Measurements from ENCODE around the gene FAM240B.

DNA sequence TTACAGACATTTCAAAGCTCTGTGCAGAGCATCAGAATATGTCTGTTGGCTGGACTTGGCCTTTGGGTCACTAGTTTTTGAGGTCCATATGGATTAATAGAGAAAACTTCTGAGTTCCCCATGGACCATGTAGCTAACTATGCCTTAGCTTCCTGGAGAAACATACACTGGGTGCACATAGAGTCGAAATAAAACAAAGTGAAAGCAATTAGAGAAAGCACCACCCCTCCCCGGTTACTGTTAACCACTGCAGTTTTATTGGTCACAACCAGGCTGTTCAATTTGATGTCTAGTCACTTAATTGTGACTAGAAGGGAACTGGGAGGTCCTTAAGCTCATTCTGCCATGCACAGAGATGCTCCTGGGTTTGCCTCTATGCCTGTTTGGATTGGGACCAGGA, 4.2 kb downstream of the FAM240B start:
- TF ChIP-seq, protein P1, sequence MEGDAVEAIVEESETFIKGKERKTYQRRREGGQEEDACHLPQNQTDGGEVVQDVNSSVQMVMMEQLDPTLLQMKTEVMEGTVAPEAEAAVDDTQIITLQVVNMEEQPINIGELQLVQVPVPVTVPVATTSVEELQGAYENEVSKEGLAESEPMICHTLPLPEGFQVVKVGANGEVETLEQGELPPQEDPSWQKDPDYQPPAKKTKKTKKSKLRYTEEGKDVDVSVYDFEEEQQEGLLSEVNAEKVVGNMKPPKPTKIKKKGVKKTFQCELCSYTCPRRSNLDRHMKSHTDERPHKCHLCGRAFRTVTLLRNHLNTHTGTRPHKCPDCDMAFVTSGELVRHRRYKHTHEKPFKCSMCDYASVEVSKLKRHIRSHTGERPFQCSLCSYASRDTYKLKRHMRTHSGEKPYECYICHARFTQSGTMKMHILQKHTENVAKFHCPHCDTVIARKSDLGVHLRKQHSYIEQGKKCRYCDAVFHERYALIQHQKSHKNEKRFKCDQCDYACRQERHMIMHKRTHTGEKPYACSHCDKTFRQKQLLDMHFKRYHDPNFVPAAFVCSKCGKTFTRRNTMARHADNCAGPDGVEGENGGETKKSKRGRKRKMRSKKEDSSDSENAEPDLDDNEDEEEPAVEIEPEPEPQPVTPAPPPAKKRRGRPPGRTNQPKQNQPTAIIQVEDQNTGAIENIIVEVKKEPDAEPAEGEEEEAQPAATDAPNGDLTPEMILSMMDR (IDR thresholded peaks at IDR 0.05; ENCODE audit: low read length): no peak
- no peak for TF ChIP-seq EZH2 (optimal IDR thresholded peaks at IDR 0.05; ENCODE audit: low read depth, low read length)

Data from MM.1S (cell line).